K562 (cell line): Measurements from ENCODE around the gene FARP2. TPM values are rescaled to one million over a fixed set of nuclear protein-coding genes. Genes with fewer than 3 reads are reported as not detected.

ENCODE experiments used
- BDP1 ChIP-seq: IDR thresholded peaks from 3 replicates; pipeline ENCODE4 v1.6.1; 2011; ENCODE audit not compliant: insufficient read length, insufficient read depth
- MGA ChIP-seq: fragments of 450-650 bp; IDR thresholded peaks from 2 replicates; pipeline ENCODE4 v1.6.1; 2016; ENCODE audit warnings: mild to moderate bottlenecking, moderate library complexity
- POLR2AphosphoS5 ChIP-seq: IDR thresholded peaks from 2 replicates; pipeline ENCODE4 v1.6.1; 2011; ENCODE audit warnings: mild to moderate bottlenecking, low read depth, low read length, moderate library complexity; ENCODE audit not compliant: control insufficient read depth, insufficient read depth
- SPI1 ChIP-seq: IDR thresholded peaks from 2 replicates; pipeline ENCODE4 v1.6.1; 2011; ENCODE audit warnings: low read depth, low read length, control low read depth, borderline replicate concordance
- UBTF ChIP-seq, 2 experiments: IDR thresholded peaks; 2 replicates each; pipeline ENCODE4 v1.6.1; 2012; ENCODE audit warnings: improper control_type of control experiment in 2 of 2, low read depth in 2 of 2, low read length in 2 of 2, borderline replicate concordance in 1 of 2
- XRCC4 ChIP-seq: IDR thresholded peaks from one replicate; pipeline ENCODE4 v1.6.1; 2011; ENCODE audit not compliant: insufficient read depth, insufficient read length; ENCODE audit errors: extremely low read depth
- polyA plus RNA-seq, 8 experiments: library from polyadenylated mRNA; depleted of rRNA in 4 of 8; stranded (reverse) in 5 of 8; unstranded in 3 of 8; fragments of >200 nt; fragmentation: Nextera tagmentation in 2 of 8; fragmentation: Illumina TruSeq in 1 of 8; extraction: Ambion mirVana in 2 of 8; extraction: Trizol in 1 of 8; gene quantifications; 2 replicates each; pipeline versions ENCODE4 v1.2.1 to v1.2.3, GENCODE V29; 2011 to 2014; ENCODE audit warnings: inconsistent platforms in 1 of 8, missing spikeins in 1 of 8
- total RNA-seq, 7 experiments: library from RNA; depleted of rRNA in 6 of 7; stranded (reverse); fragments of >200 nt in 6 of 7; fragmentation: Illumina TruSeq in 2 of 7; extraction: Trizol in 2 of 7; gene quantifications; 2 replicates each; pipeline versions ENCODE4 v1.2.1 to v1.2.3, GENCODE V29; 2011 to 2021; ENCODE audit warnings: low replicate concordance in 1 of 7
- TF ChIP-seq, protein P1 (sequence below): fragments of 450-650 bp; IDR thresholded peaks from 2 replicates; pipeline ENCODE4 v1.6.1; 2018; ENCODE audit warnings: mild to moderate bottlenecking, low read depth; ENCODE audit not compliant: partially characterized antibody
- TF ChIP-seq, protein P2 (sequence below): fragments of 200-800 bp; sonication (Bioruptor generic); IDR thresholded peaks from 2 replicates; pipeline ENCODE4 v1.6.1; 2017; ENCODE audit warnings: missing genetic modification characterization, missing compliant biosample characterization

Gene FARP2
- total and polyA plus RNA-seq, 9 of the 15 experiments (the other 6 are each of a cell fraction or from before 2014, with no cell fraction given), result 4.1 to 38.1 (median 21.1) TPM

DNA sequence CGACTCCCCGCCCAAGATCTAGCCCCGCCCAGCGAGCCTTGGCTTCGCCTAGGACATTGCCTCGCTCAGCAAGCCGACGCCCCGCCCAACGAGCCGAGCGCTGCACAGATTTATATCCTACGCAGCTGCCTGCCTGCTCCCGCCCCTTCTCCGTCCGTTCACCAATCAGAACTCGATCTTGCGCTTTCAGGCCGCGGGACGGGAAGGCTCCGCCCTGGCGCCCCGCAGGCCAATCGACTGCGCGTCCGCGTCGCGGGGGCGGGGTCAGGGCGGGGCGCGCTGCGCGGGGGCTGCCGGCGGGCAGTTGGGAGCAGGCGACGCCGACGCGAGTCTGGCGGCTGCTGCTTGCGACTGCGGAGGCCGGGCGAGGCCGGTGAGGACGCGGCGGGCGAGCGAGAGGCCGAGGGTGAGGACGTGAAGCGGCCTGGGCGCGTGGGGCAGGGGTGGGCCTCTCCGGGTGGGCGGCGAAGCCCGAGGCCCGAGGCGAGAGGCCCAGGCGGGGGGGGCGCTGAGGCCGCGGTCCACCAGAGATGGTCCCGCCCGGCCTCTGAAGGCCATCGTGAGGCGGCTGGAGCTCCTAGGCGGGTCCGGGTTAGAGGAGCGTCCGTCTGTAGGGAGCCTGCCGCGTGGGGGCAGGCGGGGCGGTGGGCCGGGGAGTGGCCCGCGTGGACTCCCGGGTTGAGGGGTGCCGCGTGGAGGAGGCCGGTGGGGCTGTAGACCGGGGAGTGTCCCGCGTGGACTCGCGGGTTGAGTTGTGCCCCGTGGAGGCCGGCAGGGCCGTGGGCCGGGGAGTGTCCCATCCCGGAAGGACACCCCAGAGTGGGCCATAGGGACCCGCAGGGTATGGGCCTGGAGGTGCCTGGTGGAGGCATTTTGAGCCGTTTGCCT is at the start of gene FARP2 (continued):
- TF ChIP-seq MGA (no peak), SPI1 (no peak), BDP1 (no peak), XRCC4 (no peak), UBTF (IDR thresholded peaks at IDR 0.05; ENCODE audit: borderline replicate concordance in 1 of 2, low read depth in 2 of 2, low read length in 2 of 2) (peak; percentile 45 to 78; a peak in 1 of 4 replicates), POLR2AphosphoS5 (peak; percentile 69; the same call in 1 of the 2 replicates)
- TF ChIP-seq, protein P1, sequence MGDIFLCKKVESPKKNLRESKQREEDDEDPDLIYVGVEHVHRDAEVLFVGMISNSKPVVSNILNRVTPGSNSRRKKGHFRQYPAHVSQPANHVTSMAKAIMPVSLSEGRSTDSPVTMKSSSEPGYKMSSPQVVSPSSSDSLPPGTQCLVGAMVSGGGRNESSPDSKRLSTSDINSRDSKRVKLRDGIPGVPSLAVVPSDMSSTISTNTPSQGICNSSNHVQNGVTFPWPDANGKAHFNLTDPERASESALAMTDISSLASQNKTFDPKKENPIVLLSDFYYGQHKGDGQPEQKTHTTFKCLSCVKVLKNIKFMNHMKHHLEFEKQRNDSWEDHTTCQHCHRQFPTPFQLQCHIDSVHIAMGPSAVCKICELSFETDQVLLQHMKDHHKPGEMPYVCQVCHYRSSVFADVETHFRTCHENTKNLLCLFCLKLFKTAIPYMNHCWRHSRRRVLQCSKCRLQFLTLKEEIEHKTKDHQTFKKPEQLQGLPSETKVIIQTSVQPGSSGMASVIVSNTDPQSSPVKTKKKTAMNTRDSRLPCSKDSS, result no peak
- TF ChIP-seq, protein P2, sequence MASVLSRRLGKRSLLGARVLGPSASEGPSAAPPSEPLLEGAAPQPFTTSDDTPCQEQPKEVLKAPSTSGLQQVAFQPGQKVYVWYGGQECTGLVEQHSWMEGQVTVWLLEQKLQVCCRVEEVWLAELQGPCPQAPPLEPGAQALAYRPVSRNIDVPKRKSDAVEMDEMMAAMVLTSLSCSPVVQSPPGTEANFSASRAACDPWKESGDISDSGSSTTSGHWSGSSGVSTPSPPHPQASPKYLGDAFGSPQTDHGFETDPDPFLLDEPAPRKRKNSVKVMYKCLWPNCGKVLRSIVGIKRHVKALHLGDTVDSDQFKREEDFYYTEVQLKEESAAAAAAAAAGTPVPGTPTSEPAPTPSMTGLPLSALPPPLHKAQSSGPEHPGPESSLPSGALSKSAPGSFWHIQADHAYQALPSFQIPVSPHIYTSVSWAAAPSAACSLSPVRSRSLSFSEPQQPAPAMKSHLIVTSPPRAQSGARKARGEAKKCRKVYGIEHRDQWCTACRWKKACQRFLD, result no peak
